ENCODE measurements around the gene HLA-DRB1.
"Not testable (repeated sequence)": the region's sequence is repeated elsewhere in the genome, so short reads cannot be mapped to it uniquely, and the experiment has no call there.

HLA-DRB1 gene

DNA sequence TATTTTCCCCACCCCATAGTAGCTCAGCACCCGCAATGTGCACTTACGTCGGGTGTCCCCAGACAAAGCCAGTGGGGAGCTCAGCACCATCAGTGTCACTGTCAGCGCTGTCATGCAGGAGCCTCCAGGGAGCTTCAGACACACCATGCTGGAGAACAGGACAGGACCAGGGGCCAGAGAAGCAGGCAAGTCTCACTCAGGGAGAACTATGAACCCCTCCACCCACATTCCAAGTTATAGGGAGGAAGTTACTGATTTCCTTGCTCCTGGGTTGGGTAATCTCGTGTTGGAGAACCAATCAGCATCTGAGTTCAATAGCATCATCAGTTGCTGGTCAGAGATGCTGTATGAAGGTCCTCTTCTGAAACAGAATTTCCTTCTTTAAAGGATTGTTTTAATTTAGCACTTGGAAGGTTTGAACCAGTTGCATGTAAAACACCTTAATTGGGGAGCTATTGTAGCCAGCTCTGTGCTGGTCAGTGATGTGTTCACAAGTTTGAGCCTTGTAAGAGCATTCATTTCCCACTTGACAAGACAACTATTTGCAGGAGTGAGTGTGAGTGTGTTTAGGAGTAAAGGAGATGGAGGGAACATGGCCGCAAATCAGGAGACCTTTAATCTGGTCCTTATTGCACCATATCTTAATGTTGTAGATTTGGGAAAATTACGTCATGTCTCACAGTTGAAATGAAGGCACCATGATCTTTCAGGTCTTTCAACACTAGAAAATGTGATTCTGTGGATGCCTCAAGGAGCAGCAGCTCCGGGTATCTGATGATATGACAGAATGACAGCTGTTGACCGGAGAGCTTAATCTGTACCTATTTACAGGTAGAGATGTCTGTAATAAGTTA lies at the start of gene HLA-DRB1:
HLA-DRB1 (minus strand) TSS at position 253 of the 854 bp plus-strand sequence; CDS start at position 147, 106 bp downstream.
- DNase-seq: peak; percentile 61

DNA sequence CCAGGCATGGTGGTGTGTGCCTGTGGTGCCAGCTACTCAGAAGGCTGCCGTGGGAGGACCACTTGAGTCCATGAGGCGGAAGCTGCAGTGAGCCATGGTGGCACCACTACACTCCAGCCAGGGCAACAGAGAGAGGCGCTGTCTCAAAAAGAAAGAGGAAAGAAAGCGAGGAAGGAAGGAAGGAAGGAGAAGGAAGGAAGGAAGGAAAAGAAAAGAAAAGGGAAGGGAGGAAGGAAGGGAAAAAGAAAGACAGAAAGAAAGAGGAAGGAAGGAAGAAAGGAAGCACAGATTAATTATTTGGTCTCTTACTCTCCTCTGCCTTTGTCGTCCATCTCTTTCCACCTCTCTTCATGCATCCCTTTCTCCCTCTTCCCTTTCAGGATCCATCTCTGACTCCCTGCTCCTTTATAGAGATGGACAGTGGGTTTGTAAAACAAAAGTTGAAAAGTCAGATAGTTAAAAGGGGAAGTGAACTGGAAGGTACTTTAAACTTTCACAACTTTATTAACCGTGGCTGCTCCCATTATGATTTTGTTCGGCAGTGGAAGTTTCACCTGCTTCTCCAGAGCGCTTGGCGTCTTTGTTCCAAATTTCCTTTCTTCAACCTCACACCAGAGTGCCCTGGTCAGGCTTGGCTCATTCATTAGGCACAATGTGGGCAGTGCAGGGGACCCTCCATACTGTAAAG lies 49.0 kb upstream of the HLA-DRB1 start:
- DNase-seq: no peak

DNA sequence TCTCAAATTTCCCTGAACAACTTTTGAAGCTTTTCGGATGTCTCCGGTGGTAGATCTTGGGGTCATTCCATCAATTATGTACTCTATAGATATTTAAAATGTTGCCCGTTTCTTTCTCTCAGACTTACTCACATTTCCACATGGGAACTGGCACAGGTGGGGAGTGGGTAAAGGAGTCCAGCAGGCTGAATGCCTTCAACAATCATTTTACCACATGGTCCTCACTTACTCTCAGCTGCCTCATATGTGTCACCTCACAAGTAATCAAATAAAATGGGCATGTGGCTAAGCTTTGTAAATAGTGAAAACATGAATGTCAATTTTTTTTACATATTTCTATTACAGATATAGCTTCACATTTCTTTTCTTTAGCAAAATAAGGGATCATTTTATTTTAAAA lies 48.2 kb upstream of the HLA-DRB1 start:
- DNase-seq: no peak

DNA sequence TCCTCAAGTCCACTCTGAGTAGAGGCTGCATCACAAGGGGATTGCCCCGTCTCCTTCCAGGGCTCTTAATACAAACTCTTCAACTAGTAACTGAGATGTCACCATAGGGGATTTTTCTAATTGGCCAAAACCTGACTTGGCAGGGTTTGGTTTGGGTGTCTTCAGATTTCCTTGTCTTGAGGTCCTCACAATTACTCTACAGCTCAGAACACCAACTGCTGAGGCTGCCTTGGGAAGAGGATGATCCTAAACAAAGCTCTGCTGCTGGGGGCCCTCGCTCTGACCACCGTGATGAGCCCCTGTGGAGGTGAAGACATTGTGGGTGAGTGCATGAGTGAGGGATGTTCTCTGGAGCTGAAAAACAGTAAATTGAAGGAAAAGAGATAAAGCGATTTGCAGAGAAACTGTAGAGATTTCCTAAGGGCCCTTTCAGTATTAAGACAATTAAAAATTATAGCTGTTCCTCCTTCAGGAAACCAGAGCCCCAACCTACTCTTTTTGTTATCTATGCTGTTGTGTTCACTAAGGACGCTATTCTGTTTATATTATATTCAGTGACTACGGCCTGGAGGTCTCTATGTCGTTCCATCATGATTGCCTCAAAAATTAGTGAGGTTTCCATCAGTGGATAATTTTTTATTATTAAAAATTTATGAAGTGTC lies 47.7 kb upstream of the HLA-DRB1 start, which contains the start of gene HLA-DQA1:
HLA-DQA1 (plus strand) TSS at position 188 of the 662 bp plus-strand sequence; CDS start at position 241, 53 bp downstream.
- DNase-seq: peak; percentile 36

DNA sequence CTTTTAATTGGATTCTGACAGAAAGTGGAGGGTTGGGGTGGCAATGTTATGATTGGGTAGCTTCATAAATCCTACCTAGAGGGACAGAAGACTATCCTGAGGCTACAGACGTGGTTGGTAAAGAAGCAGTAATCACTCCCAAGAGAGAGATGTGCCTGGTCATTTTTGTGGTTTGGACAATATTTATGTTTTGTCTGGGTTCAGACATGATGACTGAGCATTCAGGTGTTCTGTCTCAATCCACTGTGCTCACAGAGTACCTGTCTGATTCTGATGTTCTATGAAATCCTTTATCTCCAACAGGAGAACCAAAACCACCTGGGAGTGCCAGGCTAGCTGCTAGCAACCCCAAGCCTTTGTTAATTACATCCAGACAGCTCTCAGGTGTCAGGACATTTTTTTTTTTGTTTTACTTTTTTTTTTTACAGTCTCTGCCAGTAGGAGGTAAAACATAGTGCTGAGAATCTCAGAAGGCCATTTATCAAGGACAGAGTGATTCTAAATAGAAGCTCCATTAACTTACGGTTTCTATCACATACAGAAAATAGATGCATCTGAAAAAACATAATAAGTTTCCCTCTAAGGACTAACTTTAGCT lies 46.0 kb upstream of the HLA-DRB1 start:
- DNase-seq: no peak

DNA sequence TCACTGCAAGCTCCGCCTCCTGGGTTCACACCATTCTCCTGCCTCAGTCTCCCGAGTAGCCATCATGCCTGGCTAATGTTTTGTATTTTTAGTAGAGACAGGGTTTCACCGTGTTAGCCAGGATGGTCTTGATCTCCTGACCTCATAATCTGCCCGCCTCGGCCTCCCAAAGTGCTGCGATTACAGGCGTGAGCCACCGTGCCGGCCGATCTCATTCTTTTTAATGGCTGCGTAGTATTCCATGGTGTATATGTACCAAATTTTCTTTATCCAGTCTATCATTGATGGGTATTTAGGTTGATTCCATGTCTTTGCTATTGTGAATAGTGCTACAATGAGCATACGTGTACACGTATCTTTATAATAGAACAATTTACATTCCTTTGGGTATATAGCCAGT lies 40.1 kb upstream of the HLA-DRB1 start:
- DNase-seq: not testable (repeated sequence)

DNA sequence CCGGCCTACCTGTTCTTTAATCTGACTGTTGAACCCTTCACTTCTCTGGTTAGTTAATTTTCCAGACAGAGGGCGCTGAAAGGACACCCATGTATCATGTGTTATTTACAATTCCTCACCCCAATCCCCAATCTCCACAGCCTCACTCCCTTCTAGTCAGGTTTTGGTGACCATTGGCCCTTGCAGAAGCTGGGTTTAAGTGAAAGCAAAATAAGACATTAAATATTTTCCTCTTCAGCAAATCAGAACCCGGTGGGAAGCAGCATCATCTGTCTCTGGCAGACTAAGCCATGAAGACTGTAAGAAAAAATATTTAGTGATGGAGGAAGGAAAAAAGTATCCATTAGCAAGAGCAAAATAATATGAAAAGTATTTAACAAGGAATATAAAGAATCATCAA lies 38.2 kb upstream of the HLA-DRB1 start:
- peak; percentile 23 for DNase-seq

DNA sequence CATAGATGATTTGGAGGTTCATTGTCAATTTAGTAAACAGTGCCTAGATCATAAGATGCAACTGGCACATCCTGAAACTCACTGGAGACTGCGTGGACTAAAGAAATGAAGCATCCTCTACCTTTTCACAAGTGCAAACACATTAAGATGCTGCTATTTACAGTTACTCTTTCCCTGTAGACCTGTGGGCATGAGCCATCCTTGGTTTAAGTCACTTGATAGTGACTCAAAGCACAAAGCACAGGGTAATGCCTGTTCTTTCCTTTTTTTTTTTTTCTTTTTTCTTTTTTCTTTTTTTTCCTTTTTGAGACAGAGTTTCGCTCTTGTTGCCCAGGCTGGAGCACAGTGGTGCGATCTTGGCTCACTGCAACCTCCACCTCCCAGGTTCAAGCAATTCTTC lies 37.6 kb upstream of the HLA-DRB1 start:
- DNase-seq: no peak

DNA sequence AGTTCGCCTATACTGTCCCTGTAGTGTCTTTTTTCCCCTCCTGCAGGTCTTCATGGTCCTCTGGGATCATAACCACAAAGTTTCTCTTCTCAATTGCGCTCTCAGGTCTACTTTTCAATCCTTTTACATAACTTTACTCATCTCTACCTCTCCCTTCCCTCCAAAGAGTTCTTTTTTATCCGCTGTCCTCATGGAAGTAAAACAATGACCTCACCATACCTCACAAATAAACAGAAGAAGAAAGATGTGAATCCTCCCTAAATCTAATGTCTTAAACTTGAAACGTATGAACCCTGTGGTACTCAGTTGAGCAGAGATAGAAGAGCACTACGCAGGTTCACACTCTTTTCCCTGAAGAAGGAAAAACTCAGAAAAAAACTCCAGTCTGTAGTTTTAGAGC lies 35.5 kb upstream of the HLA-DRB1 start:
- DNase-seq: no peak

DNA sequence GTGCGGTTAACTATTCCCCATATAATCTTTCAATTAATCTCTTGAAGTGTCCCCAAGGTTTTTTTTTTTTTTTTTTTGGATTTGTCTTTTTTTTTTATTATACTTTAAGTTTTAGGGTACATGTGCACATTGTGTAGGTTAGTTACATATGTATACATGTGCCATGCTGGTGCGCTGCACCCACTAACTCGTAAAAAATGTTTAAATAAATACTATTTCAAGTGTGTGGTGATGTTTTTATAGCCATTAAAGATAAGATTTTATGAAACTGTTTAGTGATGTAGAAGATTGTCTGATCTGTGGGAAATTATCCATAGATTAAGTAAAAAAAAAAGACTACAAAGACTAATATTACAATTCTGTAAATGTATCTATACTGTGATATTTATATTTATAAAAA lies 34.9 kb upstream of the HLA-DRB1 start:
- no peak for DNase-seq

DNA sequence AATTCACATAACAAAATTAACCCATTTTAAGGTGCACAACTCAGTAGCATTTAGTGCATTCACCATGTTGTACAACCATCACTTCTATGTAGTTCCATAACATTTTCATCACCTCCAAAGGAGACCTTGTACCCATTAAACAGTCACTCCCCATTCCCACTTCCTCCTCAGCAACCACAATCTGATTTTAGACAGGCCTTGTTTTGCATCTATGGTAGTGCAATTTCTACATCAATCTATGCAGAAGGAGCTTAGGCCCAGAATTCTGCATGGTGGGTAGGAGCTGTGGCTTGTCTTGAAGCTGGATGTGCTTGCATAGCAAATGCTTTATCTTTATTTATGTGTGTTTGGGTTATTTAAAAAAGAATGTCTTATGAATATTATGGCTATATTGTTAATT lies 34.0 kb upstream of the HLA-DRB1 start:
- DNase-seq: peak; percentile 32

DNA sequence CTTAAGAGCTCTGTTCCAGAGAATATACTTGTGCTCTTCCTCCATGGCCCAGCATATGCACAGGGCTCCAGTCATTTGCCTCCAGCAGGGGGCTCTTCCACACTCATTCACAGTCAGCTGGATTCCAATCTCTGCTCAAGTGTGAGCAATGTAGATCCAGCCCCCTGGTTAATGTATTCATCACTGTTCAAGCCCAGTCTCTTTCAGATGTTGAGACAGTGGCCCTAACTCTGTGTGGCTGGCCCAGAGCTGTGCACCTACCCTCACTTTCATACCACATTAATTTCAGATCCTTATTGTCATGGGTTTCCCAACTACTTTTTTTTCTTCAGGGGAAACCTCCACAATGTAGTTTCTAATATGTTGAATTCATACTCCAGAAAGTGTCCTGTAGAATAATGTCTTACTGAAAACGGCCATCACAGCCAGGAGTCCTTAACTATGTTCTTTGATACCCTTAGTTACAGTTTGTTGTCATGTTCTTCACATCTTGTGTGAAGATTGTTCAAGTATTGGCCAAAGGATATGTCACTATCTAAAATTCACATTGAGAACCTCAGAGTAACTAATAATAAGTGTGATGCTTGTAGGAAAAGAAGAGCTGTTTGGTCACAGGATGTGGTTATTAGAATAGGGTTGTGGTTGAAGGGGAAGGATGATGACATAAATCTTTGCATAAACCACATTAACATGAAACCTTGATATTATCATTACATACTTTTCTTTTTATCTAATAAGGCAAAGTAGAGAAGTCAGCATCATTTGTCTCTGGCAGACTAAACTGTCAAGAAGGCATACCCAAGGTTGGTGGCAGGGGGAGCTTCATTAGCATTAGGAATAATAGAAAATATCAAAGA lies 33.1 kb upstream of the HLA-DRB1 start:
- DNase-seq: no peak

DNA sequence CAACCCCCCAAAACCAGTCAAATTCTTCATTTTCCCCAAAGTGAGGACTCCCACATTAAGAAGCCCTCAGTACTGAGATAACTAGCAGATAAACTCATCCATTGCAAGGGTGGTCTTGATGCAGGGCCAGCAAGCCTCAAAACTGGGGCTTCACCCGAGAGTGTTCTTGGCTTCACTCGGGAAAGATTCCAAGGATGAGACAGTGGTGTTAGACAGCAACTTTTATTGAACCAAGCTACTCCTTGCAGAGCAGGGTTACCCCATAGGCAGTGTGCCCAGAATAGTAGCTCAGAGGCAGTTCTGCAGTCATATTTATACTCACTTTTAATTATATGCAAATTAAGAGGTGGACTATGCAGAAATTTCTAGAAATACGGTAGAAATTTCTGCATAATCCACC lies 31.7 kb upstream of the HLA-DRB1 start:
- DNase-seq: no peak

DNA sequence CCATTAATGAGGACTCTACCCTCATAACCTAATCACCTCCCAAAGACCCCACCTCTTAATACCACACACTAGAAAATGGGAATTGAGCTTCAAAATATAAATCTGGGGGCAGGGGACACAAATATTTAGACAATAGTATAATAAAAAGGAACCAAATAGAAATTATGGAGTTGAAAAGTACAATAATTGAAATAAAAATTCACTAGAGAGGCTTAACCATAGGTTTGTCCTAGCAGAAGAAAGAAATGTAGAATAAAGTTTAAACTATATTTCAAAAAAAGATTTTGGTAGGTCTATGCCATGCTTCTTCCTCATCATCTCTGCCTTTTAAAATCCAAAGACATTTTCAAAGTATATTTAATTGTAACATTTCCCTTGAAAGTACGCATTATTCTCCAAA lies 28.1 kb upstream of the HLA-DRB1 start:
- no peak for DNase-seq

DNA sequence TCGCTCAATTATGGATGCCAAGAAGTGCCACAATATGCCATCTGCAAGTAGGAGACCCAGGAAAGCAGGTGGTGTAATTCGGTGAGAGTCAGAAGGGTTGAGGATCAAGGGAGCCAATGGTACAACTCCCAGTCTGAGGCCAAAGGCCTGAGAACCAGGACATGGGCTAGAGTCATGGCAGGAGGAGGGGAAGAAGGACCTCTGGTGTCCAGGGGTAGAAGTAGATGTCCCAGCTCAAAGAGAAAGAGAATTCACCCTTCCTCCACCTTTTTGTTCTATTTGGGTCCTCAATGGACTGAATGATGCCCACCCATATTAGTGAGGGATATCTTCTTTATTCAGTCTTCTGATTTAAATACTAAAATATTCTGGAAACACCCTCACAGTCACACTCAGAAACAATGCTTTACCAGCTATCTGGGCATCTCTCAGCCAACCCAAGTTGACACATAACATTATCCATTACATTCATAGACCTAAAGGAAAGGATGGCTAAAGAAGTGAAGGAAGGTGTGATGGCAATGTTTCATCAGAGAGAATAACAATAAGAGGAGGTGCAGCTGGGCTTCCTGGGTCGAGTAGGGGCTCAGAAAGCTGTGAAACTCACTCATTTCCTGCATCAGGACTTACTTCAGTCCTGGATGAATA lies 26.4 kb upstream of the HLA-DRB1 start:
- no peak for DNase-seq

DNA sequence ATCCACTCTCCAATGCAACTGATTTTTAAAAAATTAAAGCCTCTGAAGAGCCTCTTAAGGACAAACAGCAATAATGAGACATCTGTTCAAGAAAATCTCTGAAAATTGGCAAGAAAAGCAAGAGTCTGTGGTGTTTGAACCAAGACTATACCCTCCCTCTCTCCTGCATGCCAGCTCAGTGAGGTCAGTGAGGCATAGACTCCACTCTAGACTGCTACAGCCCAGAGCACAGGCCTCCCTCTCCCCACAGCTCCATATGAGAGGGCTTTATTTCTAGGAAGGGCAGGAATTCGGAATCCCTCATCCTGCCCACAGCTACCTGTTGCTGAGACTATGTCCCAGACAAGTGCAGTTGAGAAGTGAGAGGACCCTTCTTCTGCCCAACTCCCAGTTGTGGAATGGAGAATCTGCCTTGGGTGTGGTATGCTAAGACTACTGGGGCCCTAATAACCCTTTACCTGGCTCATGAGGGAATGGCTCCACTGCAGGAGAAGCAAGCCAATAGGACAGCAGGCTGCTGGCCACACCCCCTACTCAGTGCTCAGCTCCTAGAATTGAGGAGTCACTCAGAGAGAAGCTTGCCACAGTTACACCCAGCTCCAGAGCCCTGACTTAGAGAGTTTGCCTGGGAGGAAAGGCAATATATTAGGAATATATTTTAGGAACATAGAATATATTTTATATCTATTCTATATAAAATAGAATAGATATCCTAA lies 24.9 kb upstream of the HLA-DRB1 start:
- no peak for DNase-seq

DNA sequence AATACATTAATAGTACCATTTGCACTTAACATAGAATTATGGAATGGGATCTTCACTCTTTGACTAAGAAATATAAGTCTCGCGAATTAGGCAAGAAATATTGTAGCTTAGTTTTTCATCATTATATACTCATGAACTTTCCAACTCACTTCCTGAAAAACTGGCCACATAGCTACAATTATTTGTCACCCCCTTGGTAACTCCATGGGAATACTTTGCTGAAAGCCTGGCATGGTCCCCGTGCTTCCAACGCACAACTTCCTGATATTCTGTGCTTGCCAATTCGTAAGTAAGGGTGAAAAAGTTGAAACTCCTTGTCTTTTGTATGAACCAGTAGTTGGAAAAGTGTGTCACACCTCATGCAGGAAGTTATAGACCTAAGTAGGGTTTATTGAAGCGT lies 23.8 kb upstream of the HLA-DRB1 start:
- no peak for DNase-seq

DNA sequence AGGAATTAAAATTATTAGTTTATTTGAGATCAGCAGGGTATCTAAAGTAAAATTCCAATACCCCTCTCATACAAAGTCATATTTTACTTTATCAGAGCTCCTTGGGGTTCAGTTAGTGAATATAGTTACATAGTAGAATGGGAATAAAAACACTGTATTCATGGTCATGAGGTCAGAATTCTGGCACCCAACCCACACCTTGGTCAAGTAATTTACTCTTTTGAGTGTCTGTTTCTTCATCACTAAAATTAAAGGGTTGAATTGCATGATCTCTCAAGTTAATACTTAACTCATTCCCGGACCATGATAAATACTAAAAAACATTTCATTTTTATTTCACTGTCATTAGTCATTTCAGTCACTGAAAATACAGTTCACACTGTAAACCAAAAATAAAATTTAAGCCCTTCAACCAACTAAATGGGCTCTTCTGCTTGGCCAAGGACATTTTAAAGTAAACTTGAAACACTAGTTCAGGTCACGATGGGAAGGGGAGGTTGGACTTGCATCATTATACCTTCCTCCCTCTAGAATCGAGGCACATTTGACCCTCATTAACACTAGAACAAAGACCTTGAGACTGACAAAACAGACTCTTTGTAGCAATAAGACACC lies 21.1 kb upstream of the HLA-DRB1 start:
- no peak for DNase-seq

DNA sequence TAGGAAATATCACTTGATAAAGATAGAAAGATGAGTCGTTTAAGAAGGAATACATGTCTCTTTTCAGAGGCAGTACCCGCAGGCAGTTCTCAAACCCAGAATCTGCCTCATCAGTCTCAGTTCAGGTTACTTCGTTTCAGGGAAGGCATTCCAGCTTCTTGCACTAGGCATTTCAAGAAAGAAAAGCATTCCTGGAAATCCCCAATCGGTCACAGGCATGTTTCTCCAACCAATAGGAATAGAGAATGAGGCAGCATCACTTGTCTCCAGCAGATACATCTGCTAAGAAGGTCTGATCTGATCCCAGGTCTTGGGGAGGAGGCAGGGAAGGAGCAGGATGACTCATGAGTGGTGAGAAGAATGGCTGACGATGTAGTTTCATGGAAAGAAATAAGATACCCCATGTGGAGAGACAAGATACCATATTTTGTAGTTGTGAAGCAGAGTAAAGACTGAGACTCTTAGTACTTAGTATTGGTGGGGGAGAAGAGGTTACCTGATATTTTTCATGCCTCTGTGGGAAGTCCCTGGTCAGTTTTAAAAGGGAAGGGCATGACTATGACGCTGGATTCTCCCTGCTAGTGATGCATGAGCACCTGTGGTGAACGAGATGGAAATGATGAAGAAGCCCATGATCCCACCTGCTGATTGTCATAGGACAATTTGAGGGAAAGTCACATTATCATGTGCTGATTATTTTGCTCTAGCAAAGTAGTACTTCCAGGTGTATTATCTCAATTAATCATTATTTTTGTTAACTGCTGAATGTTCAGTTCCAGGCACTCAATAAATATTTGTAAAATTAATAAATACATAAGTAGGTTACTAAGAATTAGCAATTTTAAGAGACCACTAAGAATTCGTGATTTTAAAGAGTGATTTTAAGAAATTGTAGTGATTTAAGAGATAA lies 20.3 kb upstream of the HLA-DRB1 start:
- peak; percentile 92 for DNase-seq

DNA sequence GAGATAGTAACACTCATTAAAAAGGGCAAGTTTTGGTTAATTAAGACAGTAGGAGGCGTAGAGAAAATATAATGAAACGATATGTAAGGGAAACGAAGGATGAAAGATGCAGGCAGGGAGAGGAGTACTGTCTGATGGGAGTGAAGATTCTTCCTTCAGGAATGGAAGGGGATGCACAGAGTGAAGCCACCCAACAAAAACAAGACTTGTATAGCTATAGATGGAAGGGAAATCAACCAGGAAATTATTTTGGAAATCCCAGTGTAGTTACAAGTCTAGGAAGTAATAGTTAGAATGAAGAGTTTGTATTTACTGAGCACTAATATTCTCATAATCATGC lies 19.7 kb upstream of the HLA-DRB1 start:
- DNase-seq: no peak

Measured in GDM1 (cell line).